Occipital lobe (tissue), 2 donors: ENCODE results near the gene KIT. TPM values are rescaled to one million over a fixed set of nuclear protein-coding genes. Genes with fewer than 3 reads are reported as not detected.
A peak's percentile ranks its signal among the peaks of the same experiment; 100 is the strongest.
"Not testable (repeated sequence)": the region's sequence is repeated elsewhere in the genome, so short reads cannot be mapped to it uniquely, and the experiment has no call there.

Source experiments
- DNase-seq: peaks from one replicate; lab custom pipeline; 2025; lab: John Stamatoyannopoulos, UW
- total RNA-seq: library from RNA; depleted of rRNA; stranded (reverse); fragments of >200 nt; gene quantifications from one replicate; pipeline ENCODE4 v1.2.3, GENCODE V29; 2014

KIT gene
- total RNA-seq, result 33.4 TPM

DNA sequence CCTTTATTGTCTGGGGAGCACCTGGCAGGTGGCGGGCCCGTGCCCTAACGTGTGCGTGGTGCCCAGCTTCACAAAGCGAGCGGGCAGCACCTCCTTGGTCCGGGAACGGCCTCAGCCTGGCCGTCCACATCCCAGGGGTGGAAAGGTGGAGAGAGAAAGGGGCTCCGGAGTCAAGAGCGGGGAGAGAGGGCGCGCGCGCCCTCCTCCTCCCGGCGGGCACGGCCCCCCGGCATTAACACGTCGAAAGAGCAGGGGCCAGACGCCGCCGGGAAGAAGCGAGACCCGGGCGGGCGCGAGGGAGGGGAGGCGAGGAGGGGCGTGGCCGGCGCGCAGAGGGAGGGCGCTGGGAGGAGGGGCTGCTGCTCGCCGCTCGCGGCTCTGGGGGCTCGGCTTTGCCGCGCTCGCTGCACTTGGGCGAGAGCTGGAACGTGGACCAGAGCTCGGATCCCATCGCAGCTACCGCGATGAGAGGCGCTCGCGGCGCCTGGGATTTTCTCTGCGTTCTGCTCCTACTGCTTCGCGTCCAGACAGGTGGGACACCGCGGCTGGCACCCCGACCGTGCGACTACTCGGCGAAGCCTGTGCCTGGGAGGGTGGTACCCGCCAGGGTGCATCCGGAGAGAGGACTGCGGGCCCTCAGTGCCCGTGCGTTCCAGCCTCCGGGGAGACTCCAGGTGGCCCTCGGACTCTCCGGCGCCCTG is at the start of gene KIT:
Gene KIT, plus strand, starts transcription at position 407 of the 701 bp plus-strand sequence. Its CDS starts 58 bp downstream, at position 465.
- DNase-seq, result peak; percentile 6

DNA sequence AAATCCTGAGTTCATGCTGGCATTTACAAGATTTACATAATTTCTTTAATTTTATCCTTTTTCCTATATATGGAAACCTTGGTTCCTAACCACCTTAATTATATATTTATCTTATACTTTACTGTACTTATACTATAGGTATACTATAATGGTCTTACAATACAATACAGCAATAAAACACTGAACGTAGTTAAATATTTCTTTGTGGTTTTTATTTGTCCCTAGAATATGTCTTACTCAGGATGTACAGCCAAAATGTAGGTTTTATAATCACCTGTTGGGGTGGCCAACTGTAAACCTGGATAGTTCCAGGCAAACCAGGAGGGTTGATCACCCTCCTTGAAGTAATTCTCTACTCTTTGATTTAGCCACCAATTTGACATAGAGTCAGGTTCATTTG is 48.4 kb upstream of the KIT start:
- DNase-seq, result no peak

DNA sequence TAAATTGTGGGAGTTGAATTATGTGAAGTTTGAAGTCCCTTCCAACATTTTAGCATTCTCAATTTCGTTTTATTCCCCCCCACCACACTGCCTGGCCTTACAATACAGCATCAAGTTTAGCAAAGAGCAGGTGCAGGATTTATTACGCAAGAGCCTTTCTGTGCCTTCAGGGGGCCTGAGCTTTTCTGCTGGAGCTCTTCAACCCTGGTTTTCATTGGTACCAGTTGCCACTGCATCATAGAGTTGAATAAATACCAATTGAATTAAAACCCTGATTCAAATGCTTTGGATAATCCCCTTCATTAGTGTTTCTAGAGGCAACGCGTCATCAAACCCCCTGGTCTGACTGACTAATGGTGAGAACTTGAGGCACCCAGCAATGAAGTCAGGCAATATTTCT is 43.6 kb upstream of the KIT start:
- no peak for DNase-seq

DNA sequence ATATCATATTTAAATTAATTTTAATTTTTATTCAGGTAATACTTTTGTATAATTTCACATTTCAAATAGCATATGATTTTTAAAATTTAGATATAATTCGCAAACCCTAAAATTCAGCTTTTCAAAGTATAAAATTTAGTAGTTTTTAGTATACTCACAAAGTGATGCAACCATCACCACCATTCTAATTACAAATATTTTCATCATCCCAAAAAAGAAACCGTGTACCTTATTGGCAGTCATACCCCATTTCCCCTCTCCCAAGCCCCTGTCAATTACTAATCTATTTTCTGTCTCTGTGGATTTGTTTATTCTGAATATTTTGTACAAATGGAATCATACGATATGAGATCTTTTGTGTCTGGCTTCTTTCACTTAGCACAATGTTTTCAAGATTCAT is 37.0 kb upstream of the KIT start:
- DNase-seq, result no peak

DNA sequence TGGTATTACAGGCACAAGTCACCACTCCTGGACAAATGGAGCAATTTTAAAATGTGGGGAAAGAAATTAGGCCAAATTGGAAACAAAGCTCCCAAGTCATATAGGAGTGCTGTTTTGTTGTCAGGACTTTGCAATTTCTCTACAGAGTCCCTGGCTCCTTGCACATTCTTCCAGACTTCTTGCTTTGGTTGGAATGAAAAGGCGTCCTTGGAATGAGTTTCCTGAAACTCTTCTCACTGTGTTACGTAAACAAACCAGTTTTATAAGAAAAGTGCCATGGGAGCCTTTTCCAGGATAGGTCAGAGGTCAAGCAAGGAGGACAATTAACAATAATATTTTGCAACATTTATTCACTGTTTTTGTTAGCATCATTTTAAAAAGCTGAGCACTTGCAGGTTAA is 32.4 kb upstream of the KIT start:
- DNase-seq, result no peak

DNA sequence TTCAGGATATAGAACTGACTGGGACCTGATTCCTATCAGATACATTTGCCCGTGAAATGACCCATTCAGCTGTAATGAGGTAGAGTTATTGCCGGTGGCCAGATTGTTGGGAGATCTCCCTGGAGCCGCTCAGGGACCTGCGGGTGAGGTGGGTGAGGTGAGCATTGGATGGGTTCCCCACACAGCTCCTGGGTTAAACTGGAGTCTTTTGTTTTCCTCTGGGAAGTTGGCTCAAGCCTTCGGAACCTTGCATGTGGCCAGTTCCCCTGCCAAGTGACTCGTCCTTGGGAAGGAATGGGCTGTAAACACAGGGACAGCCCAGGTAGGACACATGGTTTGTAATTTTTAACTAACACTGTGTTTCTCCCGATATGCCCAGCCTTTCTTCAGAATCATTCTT is 31.6 kb upstream of the KIT start:
- DNase-seq, result no peak

DNA sequence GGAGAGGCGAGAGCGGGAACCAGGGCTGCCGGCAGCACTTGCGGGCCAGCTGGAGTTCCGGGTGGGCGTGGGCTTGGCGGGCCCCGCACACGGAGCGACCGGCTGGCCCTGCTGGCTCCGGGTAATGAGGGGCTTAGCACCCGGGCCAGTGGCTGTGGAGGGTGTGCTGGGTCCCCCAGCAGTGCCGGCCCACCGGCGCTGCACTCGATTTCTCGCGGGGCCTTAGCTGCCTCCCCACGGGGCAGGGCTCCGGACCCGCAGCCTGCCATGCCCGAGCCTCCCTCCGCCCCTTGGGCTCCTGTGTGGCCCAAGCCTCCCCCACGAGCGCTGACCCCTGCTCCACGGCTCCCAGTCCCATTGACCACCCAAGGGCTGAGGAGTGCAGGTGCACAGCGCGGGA is 25.2 kb upstream of the KIT start:
- no peak for DNase-seq

DNA sequence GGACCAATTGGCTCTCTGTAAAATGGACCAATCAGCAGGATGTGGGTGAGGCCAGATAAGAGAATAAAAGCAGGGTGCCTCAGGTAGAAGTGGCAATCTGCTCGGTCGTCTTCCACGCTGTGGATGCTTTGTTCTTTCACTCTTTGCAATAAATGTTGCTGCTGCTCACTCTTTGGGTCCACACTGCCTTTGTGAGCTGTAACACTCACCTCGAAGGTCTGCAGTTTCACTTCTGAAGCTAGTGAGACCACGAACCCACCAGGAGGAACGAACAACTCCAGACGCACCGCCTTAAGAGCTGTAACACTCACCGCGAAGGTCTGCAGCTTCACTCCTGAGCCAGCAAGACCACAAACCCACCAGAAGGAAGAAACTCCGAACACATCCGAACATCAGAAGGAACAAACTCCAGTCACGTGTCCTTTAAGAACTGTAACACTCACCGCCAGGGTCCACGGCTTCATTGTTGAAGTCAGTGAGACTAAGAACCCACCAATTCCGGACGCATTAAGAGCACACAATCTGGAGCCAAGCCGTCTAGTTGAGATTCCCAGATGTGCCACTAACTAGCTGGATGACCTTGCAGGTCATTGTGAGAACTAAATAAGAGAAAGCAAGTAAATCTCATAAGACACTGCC is 24.5 kb upstream of the KIT start:
- not testable (repeated sequence) for DNase-seq

DNA sequence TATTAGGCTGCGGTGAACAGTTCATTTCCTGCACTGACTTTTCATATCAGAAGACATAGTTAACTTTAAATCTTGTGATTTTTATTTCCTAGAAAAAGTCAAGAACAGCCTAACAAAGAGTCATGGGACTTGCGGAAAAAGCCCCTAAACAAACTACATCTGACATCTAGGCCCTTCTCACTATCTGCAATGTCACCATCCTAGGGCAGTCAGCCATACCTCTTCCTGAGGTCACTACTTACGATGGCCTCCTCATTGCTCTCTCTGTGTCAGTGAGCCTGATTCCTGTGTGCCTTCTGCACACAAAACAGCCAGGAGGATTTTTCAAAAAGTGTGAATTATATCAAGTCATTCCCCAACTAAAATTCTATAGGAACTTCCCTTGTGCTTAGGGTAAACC is 22.4 kb upstream of the KIT start:
- no peak for DNase-seq

DNA sequence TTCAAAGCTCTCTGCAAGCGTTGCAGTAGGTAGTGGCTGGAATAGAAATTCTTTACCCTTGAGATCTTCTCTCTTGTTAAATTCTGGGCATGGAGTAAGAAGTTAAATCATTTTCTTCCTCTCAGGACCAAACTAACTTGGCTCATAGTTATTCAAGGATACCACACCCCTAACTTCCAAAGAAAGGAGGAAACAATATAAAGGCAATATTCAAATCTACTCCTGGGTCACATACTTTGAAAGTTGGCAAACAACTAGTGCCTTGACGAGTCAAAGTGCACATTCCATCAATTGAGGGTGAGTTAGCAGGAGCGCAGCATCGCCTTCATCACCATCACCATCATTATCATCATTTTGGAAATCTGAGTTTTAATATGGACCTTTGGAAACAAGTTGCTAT is 20.4 kb upstream of the KIT start:
- no peak for DNase-seq

DNA sequence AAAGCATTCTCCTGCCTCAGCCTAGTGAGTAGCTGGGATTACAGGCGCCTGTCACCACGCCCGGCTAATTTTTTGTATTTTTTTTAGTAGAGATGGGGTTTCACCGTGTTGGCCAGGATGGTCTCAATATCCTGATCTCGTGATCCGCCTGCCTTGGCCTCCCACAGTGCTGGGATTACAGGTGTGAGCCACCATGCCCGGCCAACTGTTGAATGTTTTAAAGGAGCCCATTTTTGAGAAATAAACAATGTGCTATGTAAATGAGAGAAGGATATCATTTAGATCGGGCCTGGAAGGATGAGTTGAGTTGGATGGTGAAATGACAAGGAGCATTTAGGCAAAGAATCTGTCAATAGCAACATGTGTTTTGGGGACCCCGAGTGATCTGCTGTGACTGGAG is 16.7 kb upstream of the KIT start:
- not testable (repeated sequence) for DNase-seq

DNA sequence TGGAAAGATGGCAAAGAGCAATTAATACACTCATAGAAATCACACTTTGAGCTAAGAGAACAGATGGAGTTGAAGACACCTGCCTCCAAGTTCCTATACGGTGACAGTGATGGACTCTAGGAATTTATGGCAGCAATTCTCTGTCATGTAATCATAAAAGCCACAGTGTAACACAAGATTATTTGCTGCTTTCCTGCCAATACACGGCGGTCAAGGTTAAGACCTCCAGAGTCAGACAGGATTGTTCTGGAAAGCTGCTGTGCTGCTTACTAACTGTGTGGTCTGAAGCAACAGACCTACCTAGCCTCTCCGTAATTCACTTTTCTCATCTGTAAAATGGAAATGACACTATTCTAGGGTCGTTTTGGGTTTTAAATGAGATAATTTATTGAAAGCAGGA is 14.6 kb upstream of the KIT start:
- DNase-seq, result no peak

DNA sequence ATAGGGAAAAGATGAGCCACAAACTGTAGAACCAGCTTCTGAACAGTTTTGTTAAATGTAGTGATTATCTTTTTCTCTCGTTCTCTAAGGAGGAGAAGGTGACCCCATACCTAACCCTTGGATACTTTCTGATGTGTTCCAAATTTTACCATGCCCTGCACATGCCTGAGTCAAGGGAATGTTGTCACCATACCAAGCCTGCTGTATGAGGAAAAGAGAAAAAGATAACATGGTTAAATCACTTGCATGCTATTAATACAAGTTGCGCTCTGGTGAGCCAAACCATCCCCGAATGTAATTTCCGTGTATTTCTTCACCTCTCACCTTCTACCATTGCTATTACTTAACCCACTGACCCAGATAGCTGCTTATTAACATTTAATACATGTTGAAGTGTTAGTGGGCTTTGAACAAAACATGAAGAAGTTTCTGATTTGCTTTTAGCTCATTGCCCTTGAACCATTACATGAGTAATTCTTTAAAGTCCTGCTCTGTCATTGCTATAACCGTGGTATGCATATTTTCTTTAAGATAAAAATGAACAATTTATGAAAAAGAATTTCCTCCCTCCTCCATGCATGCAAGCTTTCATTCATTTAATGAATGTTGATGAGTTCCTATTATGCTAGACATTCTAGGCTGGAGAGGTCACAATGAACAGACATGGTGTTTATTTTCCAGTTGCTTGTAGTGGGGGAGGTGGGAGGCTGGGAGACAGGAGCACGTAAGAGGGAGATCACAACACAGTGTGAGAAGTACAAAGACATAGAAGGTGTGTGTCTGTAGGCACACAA is 13.6 kb upstream of the KIT start:
- DNase-seq, result no peak

DNA sequence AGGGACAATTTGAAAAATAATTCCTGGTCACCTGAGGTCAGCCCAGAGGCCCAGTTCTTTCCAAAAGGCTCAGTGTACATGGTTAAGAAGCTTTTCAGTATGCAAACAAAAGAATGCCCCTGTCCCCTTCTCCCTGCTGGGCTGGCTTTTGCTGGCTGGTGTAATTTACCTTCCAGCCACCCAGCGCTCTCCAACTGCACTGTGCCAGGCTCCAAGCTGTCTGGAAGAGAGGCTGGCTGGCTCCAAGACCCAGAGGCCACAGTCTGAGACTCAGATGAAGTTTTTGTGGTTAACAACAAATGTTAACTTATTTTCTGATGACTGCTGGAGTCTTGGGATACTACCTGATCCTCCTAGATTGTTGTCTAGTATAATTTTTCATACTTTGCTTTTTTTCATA is 11.9 kb upstream of the KIT start:
- DNase-seq, result no peak

DNA sequence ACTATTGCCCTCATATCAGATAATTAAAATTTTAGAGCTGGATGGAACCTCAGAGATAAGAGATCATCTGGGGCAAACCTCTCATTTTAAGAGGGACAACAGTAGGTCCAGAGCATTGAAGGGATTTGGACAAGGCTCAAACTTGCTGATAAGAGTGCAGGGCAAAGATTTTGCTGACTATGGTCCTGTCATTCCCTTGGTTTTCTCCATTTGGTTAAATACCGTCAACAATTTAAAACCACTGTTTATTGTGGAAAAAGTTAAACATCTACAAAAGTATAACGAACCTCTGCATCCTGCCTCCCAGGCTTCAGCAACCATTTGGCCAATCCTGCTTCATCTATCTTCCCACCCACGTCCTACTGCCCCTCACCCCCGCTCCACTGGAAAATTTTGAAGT is 10.7 kb upstream of the KIT start:
- DNase-seq, result no peak

DNA sequence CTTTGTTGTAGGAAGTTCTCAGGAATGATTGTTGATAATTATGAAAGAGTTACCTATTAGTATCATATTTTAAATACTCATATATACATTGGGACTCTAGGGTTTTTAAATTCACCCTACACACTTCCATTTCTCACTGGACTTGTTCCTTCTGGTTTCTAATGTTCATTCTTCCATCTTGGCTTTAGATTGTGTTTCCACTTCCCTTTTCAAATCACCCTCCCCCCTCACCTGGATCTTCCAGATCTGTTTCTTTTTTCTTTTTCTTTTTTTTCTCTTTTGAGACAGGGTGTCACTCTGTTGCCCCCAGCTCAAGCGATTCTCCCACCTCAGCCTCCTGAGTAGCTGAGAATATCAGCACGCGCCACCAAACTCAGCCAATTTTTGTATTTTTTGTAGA is 6.7 kb upstream of the KIT start:
- no peak for DNase-seq

DNA sequence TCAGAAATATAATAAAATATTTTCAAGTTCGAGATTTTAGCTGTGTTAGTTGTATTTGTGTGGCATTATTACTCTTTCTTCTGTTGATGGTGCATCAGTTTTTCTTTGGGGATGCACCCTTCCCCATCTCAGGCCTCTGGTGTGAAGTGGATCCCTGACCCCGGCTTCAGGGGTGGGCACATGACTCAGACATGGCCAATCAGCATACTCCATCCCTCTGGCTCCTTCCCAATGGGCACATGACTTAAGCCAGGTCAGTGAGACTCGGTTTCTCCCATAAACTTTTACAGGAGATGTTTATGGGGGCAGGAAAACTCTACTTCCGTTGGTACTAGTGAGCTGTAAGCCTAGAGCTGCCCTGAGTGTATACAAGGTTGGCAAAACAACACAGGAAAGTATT is 3.0 kb upstream of the KIT start:
- no peak for DNase-seq

DNA sequence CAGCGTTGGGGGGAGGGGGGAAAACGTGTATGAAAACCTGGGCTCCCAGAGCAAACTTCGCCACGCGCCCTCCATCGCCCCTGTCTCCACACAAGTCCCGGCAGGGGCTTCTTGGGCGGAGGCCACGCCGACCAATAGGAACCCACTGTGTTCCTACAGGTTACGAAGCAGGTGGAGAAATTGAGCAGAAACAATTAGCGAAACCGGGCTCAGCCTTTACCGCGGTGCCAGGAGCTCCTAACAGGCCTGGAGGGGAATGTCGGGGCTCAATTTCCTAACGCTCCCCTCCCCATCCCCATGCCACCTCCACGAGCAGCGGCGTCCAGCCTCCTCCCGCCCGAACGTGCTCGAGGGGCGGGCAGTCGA is 589 bp upstream of the KIT start:
- DNase-seq, result no peak

DNA sequence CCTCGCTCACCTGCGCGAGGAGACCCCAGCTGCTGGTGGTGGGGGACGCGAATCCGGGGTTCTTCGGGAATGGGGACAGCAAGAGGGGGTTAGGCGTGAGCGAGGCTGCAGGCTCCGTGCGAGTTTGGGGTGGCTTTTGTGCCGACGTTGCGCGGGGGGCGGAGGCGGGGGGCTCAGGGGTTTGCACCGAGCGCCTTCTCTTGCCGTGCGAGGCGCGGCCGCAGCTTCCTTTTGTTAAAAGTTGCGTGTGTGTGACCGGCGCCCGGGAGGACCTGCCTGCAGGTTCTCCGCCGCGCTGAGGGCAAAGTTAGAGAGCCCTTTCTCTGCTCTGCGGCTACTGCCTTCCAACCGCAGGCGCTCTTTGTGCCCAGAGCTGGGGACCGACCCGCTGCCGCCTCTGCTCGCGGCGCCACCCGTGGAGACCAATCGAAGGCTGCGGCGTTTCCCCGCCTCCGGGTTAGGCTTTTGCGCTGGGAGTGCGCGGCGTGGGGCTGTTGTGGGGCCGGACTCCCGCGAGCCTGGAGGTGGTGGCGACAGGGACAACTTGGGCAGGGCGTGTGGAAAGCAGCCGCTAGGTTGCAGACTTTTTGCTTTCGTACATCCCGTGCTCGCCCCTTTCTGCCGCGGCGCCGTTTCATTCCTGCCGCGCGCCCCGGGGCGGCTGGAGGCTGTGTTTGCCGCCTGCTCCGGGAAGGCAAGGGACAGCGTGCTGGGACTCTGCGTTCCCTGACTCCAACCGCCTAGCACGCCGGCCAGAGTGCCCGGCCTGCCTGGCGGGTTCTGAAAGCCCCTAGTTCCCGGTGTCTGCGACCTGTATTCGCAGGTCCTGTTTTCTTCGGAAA is 716 bp downstream of the KIT start:
- DNase-seq, result peak; percentile 50

DNA sequence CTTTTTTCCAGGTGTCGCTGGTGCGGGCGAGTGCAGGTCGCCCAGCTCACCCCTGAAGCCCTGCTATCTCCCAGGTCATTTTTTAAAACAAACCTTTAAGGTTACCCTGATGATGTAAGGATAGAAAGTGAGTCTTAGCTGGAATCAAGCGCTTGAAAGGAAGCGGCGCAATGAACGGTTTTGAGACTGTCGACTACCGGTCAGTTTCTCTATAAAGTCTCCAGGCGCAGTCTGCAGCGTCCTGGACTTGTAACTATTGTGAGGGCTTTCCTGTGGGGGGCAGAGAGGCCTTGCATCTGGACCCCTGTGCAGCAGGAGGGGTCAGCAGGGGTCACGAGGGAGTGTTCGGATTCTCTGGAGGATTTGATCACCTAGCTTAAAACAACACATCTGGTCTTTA is 1.6 kb downstream of the KIT start:
- DNase-seq, result no peak

DNA sequence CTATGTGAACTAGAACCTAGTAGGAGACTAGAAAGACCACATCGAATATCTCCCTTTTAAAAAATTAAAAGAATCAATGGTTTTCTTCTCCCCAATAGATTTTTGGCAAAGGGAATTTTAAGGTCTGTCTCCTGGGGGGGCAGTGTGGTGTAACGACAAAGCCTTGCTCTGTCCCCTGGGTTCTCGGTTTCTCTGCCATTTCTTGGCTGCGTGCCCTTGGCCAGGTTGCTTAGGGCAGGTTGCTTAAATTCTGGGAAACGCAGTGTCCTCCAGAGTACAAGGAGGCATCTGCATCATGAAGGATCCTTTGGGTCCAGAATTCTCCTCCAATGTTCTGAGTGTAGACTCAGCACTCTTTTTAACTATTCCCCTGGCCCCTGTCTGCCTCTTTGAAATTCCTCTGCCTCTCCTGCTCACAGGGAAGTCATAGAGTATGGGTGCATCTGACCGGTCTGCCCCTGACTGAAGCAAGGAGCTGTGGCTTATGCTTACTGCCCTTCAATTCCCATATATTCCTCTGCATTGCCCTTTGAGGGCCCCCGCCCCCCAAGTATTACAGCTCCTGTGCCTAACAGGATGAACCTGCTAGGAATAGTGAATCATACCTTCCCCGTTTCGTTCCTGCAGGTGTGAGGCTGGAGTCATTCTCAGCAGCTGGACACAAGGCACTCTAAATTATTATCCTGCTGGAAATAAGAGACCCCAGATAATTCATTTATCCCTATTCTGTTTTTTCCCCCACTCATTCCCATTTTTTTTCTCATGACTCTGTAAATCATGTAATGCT is 2.2 kb downstream of the KIT start:
- DNase-seq, result no peak
